SK-N-SH (cell line): ENCODE data around the gene TMTC4.

Source experiments
- FOXM1 ChIP-seq: IDR thresholded peaks from 2 replicates; pipeline ENCODE4 v1.4.0; 2012; ENCODE audit warnings: low read depth, mild to moderate bottlenecking
- GATA2 ChIP-seq: sonication (generic); formaldehyde crosslinking; IDR thresholded peaks from 2 replicates; pipeline ENCODE4 v1.5.0; 2020; ENCODE audit warnings: mild to moderate bottlenecking, missing genetic modification reagents
- MXI1 ChIP-seq: IDR thresholded peaks from 2 replicates; pipeline ENCODE4 v1.6.1; 2012; ENCODE audit warnings: mild to moderate bottlenecking, low read depth, low read length, improper control_type of control experiment
- NFIC ChIP-seq: IDR thresholded peaks from 2 replicates; pipeline ENCODE4 v1.4.0; 2012; ENCODE audit warnings: borderline replicate concordance
- NRF1 ChIP-seq: IDR thresholded peaks from 2 replicates; pipeline ENCODE4 v1.6.1; 2012; ENCODE audit warnings: low read depth, mild to moderate bottlenecking, low read length
- POLR2AphosphoS5 ChIP-seq: IDR thresholded peaks from 2 replicates; pipeline ENCODE4 v1.6.1; 2012; ENCODE audit warnings: low read depth, low read length
- SMC3 ChIP-seq: IDR thresholded peaks from 2 replicates; pipeline ENCODE4 v1.6.1; 2012; ENCODE audit warnings: low read depth, low read length, improper control_type of control experiment
- TCF12 ChIP-seq: IDR thresholded peaks from 2 replicates; pipeline ENCODE4 v1.4.0; 2012
- TEAD4 ChIP-seq: IDR thresholded peaks from 2 replicates; pipeline ENCODE4 v1.4.0; 2012; ENCODE audit warnings: mild to moderate bottlenecking, borderline replicate concordance; ENCODE audit not compliant: insufficient read depth
- TF ChIP-seq, protein P1 (sequence below): fragments of 200-600 bp; sonication (generic); IDR thresholded peaks from 2 replicates; pipeline ENCODE4 v1.6.1; 2017; ENCODE audit warnings: antibody characterized with exemption, mild to moderate bottlenecking, moderate library complexity

DNA sequence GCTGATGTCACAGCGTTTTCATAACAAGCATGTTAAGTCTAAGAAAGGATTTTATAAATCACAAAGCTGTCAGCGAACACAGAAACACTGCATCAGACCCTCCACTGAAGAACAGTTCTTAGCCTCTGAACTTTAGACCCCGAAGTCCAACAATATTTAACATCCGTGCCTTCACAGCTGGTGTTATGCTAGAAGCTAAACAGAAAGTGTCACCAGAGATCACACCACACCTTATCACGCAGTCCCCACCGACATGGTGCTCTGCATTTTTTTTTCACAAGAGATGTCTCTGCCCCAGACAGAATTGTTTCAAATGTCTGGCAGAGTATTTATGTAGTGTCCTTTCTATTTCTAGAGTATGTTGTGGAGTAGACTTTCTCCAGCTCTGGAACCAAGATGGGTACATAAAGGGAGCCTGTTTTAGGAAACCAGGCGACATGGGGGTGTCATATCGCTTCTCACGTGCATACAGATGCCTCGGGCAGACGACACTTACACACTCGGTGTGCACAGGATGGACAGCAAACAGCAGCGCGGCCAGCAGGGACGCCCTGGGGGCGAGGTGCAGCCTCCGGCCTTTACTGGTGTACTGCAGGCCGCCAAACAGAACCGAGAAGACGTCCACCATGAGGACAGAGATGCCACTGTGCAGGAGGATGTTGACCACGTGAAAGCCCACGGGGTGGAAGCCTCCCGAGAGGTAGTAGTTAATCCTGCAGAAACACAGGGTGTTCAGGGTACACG is 12.0 kb downstream of the TMTC4 start:
- TF ChIP-seq, protein P1, sequence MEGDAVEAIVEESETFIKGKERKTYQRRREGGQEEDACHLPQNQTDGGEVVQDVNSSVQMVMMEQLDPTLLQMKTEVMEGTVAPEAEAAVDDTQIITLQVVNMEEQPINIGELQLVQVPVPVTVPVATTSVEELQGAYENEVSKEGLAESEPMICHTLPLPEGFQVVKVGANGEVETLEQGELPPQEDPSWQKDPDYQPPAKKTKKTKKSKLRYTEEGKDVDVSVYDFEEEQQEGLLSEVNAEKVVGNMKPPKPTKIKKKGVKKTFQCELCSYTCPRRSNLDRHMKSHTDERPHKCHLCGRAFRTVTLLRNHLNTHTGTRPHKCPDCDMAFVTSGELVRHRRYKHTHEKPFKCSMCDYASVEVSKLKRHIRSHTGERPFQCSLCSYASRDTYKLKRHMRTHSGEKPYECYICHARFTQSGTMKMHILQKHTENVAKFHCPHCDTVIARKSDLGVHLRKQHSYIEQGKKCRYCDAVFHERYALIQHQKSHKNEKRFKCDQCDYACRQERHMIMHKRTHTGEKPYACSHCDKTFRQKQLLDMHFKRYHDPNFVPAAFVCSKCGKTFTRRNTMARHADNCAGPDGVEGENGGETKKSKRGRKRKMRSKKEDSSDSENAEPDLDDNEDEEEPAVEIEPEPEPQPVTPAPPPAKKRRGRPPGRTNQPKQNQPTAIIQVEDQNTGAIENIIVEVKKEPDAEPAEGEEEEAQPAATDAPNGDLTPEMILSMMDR = no peak
- TF ChIP-seq POLR2AphosphoS5 = no peak
- TF ChIP-seq NFIC = no peak
- TF ChIP-seq GATA2 = no peak
- TF ChIP-seq NRF1 = no peak
- no peak for TF ChIP-seq MXI1
- TF ChIP-seq FOXM1 = no peak
- TF ChIP-seq SMC3 = no peak
- no peak for TF ChIP-seq TEAD4
- TF ChIP-seq TCF12 = no peak
